Measurements from ENCODE around the gene TRABD2B. TPM values are rescaled to one million over a fixed set of nuclear protein-coding genes. Genes with fewer than 3 reads are reported as not detected.

The TRABD2B gene
- total and polyA plus RNA-seq, 2 donors (not counting 1 experiment from before 2014, with no cell fraction given) = under 0.01 TPM; not detected in 1

GRCh38 chr1:47911424-47911823 lies 85.8 kb downstream of the TRABD2B start:
- no peak for DNase-seq (ENCODE audit: low read depth in 2 of 2)
- Histone ChIP-seq H3K27ac (ENCODE audit: insufficient read depth, low read length) (no peak overlapping the region), H3K79me2 (ENCODE audit: control insufficient read depth, insufficient read depth, low read length) (no peaks in the 10 kb centered on the region), H3K9ac (ENCODE audit: insufficient read depth, low read length) (no peak overlapping the region), H3K4me1 (ENCODE audit: control insufficient read depth, extremely low read depth, insufficient read depth, low read length) (no peaks in the 10 kb centered on the region), H3K4me3 (replicated peaks in 1 of 4; ENCODE audit: control extremely low read depth in 1 of 4, insufficient read depth in 1 of 4, low read depth in 3 of 4, low read length in 4 of 4) (no peak overlapping the region), H3K36me3 (ENCODE audit: control insufficient read depth, insufficient read depth, low read length) (no peaks in the 10 kb centered on the region), H4K20me1 (ENCODE audit: control insufficient read depth, extremely low read depth, insufficient read depth, low read length) (no peaks in the 10 kb centered on the region), H2AFZ (ENCODE audit: low read length) (no peak overlapping the region), H3K9me3 (ENCODE audit: control insufficient read depth, insufficient read depth, low read depth, low read length) (no peaks in the 10 kb centered on the region), H3K4me2 (ENCODE audit: extremely low read depth, insufficient read depth, low read length) (no peak overlapping the region), H3K27me3 (ENCODE audit: control insufficient read depth, insufficient read depth, low read length) (no peaks in the 10 kb centered on the region)
- no peak for TF ChIP-seq EZH2 (IDR thresholded peaks at IDR 0.05; ENCODE audit: low read length, missing control alignments)
- TF ChIP-seq CTCF (conservative IDR thresholded peaks at IDR 0.05 in 1 of 2, IDR thresholded peaks at IDR 0.05 in 1 of 2; ENCODE audit: low read depth in 1 of 2, low read length in 2 of 2) = no peak

GRCh38 chr1:47908258-47908657 lies 88.9 kb downstream of the TRABD2B start:
- no peaks in the 10 kb centered on the region for H3K9me3 ChIP-seq (ENCODE audit: control insufficient read depth, insufficient read depth, low read depth, low read length)
- TF ChIP-seq EZH2 (IDR thresholded peaks at IDR 0.05; ENCODE audit: low read length, missing control alignments) = no peak
- no peak for TF ChIP-seq CTCF (conservative IDR thresholded peaks at IDR 0.05 in 1 of 2, IDR thresholded peaks at IDR 0.05 in 1 of 2; ENCODE audit: low read depth in 1 of 2, low read length in 2 of 2)
- no peak overlapping the region for H3K4me2 ChIP-seq (ENCODE audit: extremely low read depth, insufficient read depth, low read length)
- no peak overlapping the region for H2AFZ ChIP-seq (ENCODE audit: low read length)
- no peak for DNase-seq (ENCODE audit: low read depth in 2 of 2)
- H3K9ac ChIP-seq (ENCODE audit: insufficient read depth, low read length) = no peak overlapping the region
- H3K4me3 ChIP-seq (replicated peaks in 1 of 4; ENCODE audit: control extremely low read depth in 1 of 4, insufficient read depth in 1 of 4, low read depth in 3 of 4, low read length in 4 of 4) = no peak overlapping the region
- no peaks in the 10 kb centered on the region for H3K36me3 ChIP-seq (ENCODE audit: control insufficient read depth, insufficient read depth, low read length)
- H4K20me1 ChIP-seq (ENCODE audit: control insufficient read depth, extremely low read depth, insufficient read depth, low read length) = no peaks in the 10 kb centered on the region
- no peak overlapping the region for H3K27ac ChIP-seq (ENCODE audit: insufficient read depth, low read length)
- no peaks in the 10 kb centered on the region for H3K4me1 ChIP-seq (ENCODE audit: control insufficient read depth, extremely low read depth, insufficient read depth, low read length)
- no peaks in the 10 kb centered on the region for H3K27me3 ChIP-seq (ENCODE audit: control insufficient read depth, insufficient read depth, low read length)
- H3K79me2 ChIP-seq (ENCODE audit: control insufficient read depth, insufficient read depth, low read length) = no peaks in the 10 kb centered on the region

GRCh38 chr1:47907177-47907528 lies 90.0 kb downstream of the TRABD2B start:
- Histone ChIP-seq H3K79me2 (ENCODE audit: control insufficient read depth, insufficient read depth, low read length) (no peaks in the 10 kb centered on the region), H3K27me3 (ENCODE audit: control insufficient read depth, insufficient read depth, low read length) (no peaks in the 10 kb centered on the region), H3K9ac (ENCODE audit: insufficient read depth, low read length) (no peak overlapping the region), H3K4me3 (replicated peaks in 1 of 4; ENCODE audit: control extremely low read depth in 1 of 4, insufficient read depth in 1 of 4, low read depth in 3 of 4, low read length in 4 of 4) (no peak overlapping the region), H3K9me3 (ENCODE audit: control insufficient read depth, insufficient read depth, low read depth, low read length) (no peaks in the 10 kb centered on the region), H3K36me3 (ENCODE audit: control insufficient read depth, insufficient read depth, low read length) (no peaks in the 10 kb centered on the region), H3K4me1 (ENCODE audit: control insufficient read depth, extremely low read depth, insufficient read depth, low read length) (no peaks in the 10 kb centered on the region), H4K20me1 (ENCODE audit: control insufficient read depth, extremely low read depth, insufficient read depth, low read length) (no peaks in the 10 kb centered on the region), H3K4me2 (ENCODE audit: extremely low read depth, insufficient read depth, low read length) (no peak overlapping the region), H2AFZ (ENCODE audit: low read length) (no peak overlapping the region), H3K27ac (ENCODE audit: insufficient read depth, low read length) (no peak overlapping the region)
- no peak for DNase-seq (ENCODE audit: low read depth in 2 of 2)
- TF ChIP-seq EZH2 (IDR thresholded peaks at IDR 0.05; ENCODE audit: low read length, missing control alignments) = no peak
- TF ChIP-seq CTCF (conservative IDR thresholded peaks at IDR 0.05 in 1 of 2, IDR thresholded peaks at IDR 0.05 in 1 of 2; ENCODE audit: low read depth in 1 of 2, low read length in 2 of 2) = no peak
